H1 (cell line): ENCODE measurements around the gene OXER1. TPM values are rescaled to one million over a fixed set of nuclear protein-coding genes. Genes with fewer than 3 reads are reported as not detected.

Experiments used
- CTCF ChIA-PET: fragments of 300-600 bp; sonication (Branson Sonifier 250); formaldehyde crosslinking; loops from one replicate; lab custom pipeline; 2021; ENCODE audit not compliant: partially characterized antibody; lab: Charles Lee
- POLR2A ChIA-PET: fragments of 300-600 bp; sonication (Branson Sonifier 250); formaldehyde crosslinking; loops from one replicate; lab custom pipeline; 2021; ENCODE audit warnings: inconsistent platforms; ENCODE audit not compliant: partially characterized antibody; lab: Charles Lee
- DNase-seq, 2 experiments: peaks; one replicate each; pipeline versions ENCODE4 v3.0.0 to v3.0.0-alpha.2; 2010 to 2022; ENCODE audit warnings: low spot score in 2 of 2, low read depth in 1 of 2, mixed read lengths in 1 of 2
- FAIRE-seq: peaks from 2 replicates; lab custom pipeline; 2011; peaks lifted over from hg19 to GRCh38; lab: Jason Lieb, UNC
- H2AFZ ChIP-seq: 2 replicates; pipeline ENCODE4 v1.8.1; 2012; ENCODE audit warnings: low read length, inconsistent platforms
- H2AK5ac ChIP-seq: 2 replicates; pipeline ENCODE4 v1.6.1; 2013; ENCODE audit warnings: low read depth, low read length
- H2BK120ac ChIP-seq: replicated peaks from 2 replicates; pipeline ENCODE3; 2013; ENCODE audit warnings: low read depth, low read length, inconsistent platforms
- H2BK12ac ChIP-seq: 2 replicates; pipeline ENCODE4 v1.6.1; 2013; ENCODE audit warnings: low read depth, low read length
- H2BK15ac ChIP-seq: 2 replicates; pipeline ENCODE4 v1.6.1; 2013; ENCODE audit warnings: low read length
- H2BK20ac ChIP-seq: 2 replicates; pipeline ENCODE4 v1.6.1; 2013; ENCODE audit warnings: low read length
- H2BK5ac ChIP-seq: 2 replicates; pipeline ENCODE4 v1.6.1; 2013; ENCODE audit warnings: low read depth, low read length
- H3K14ac ChIP-seq: 2 replicates; pipeline ENCODE4 v1.6.1; 2013; ENCODE audit warnings: inconsistent platforms; ENCODE audit not compliant: insufficient read length
- H3K18ac ChIP-seq: 2 replicates; pipeline ENCODE4 v1.6.1; 2013; ENCODE audit warnings: low read length; ENCODE audit errors: extremely low read depth
- H3K23ac ChIP-seq: 2 replicates; pipeline ENCODE4 v1.6.1; 2013; ENCODE audit warnings: inconsistent platforms; ENCODE audit not compliant: insufficient read length
- H3K23me2 ChIP-seq: 2 replicates; pipeline ENCODE4 v1.6.1; 2013; ENCODE audit warnings: low read depth, low read length
- H3K27ac ChIP-seq: 2 replicates; pipeline ENCODE4 v1.6.1; 2011; ENCODE audit warnings: low read depth, low read length, inconsistent platforms
- H3K27me3 ChIP-seq, 4 experiments: replicated peaks in 1 of 4; 1 replicate in 1 of 4; 2 replicates in 3 of 4; pipeline versions ENCODE4 v1.6.1 to v1.8.1; 2011 to 2013; ENCODE audit warnings: low read length in 3 of 4, mild to moderate bottlenecking in 3 of 4, inconsistent platforms in 2 of 4, mixed read lengths in 2 of 4, moderate library complexity in 1 of 4; ENCODE audit not compliant: control insufficient read depth in 3 of 4, insufficient read depth in 3 of 4; ENCODE audit errors: extremely low read depth in 1 of 4
- H3K36me3 ChIP-seq, 4 experiments: 2 replicates each; pipeline versions ENCODE4 v1.6.1 to v1.8.1; 2011 to 2013; ENCODE audit warnings: mild to moderate bottlenecking in 4 of 4, low read length in 3 of 4, moderate library complexity in 2 of 4, control low read depth in 1 of 4, inconsistent platforms in 1 of 4; ENCODE audit not compliant: insufficient read depth in 4 of 4, control insufficient read depth in 2 of 4
- H3K4ac ChIP-seq: replicated peaks from 2 replicates; pipeline ENCODE3; 2013; ENCODE audit warnings: low read length, low read depth, mixed read lengths, inconsistent platforms; ENCODE audit not compliant: insufficient read length
- H3K4me1 ChIP-seq, 4 experiments: replicated peaks in 1 of 4; 1 replicate in 1 of 4; 2 replicates in 3 of 4; pipeline versions ENCODE4 v1.6.1 to v1.8.1; 2011 to 2013; ENCODE audit warnings: low read length in 3 of 4, inconsistent platforms in 2 of 4, mixed read lengths in 1 of 4; ENCODE audit not compliant: insufficient read depth in 4 of 4, control insufficient read depth in 3 of 4
- H3K4me2 ChIP-seq, 2 experiments: 2 replicates each; pipeline versions ENCODE4 v1.6.1 to v1.8.1; 2011 to 2013; ENCODE audit warnings: low read depth in 2 of 2, low read length in 2 of 2, control low read depth in 1 of 2, inconsistent platforms in 1 of 2, mild to moderate bottlenecking in 1 of 2; ENCODE audit not compliant: insufficient read depth in 1 of 2
- H3K4me3 ChIP-seq, 4 experiments: fragments of 200-600, 300-600 bp in 1 of 4; sonication (generic), shearing (Covaris generic), sonication (Bioruptor Twin) in 1 of 4; 2 replicates each; pipeline versions ENCODE4 v1.5.1 to v1.8.1; 2011 to 2016; ENCODE audit warnings: low read length in 4 of 4, low read depth in 3 of 4, control low read depth in 2 of 4, inconsistent platforms in 2 of 4, mild to moderate bottlenecking in 2 of 4, mixed read lengths in 1 of 4, moderate library complexity in 1 of 4; ENCODE audit not compliant: insufficient read depth in 2 of 4; ENCODE audit errors: extremely low read depth in 1 of 4
- H3K56ac ChIP-seq: replicated peaks from 2 replicates; pipeline ENCODE3; 2013; ENCODE audit warnings: low read depth, mild to moderate bottlenecking, mixed read lengths, low read length, inconsistent platforms; ENCODE audit not compliant: insufficient read length
- H3K79me1 ChIP-seq: 2 replicates; pipeline ENCODE4 v1.6.1; 2013; ENCODE audit warnings: low read depth, low read length, control low read depth
- H3K79me2 ChIP-seq, 2 experiments: 2 replicates each; pipeline versions ENCODE4 v1.6.1 to v1.8.1; 2012 to 2013; ENCODE audit warnings: low read length in 2 of 2, mild to moderate bottlenecking in 2 of 2, inconsistent platforms in 1 of 2; ENCODE audit not compliant: insufficient read depth in 2 of 2, control insufficient read depth in 1 of 2
- H3K9ac ChIP-seq, 4 experiments: replicated peaks in 1 of 4; 1 replicate in 1 of 4; 2 replicates in 3 of 4; pipeline versions ENCODE4 v1.6.1 to v1.8.1; 2011 to 2013; ENCODE audit warnings: low read depth in 3 of 4, low read length in 3 of 4, control low read depth in 2 of 4, mild to moderate bottlenecking in 2 of 4, moderate library complexity in 2 of 4, inconsistent platforms in 1 of 4; ENCODE audit errors: extremely low read depth in 1 of 4
- H3K9me3 ChIP-seq, 2 experiments: 2 replicates each; pipeline versions ENCODE4 v1.6.1 to v1.8.1; 2012 to 2013; ENCODE audit warnings: mild to moderate bottlenecking in 2 of 2, moderate library complexity in 2 of 2, control low read depth in 1 of 2, inconsistent platforms in 1 of 2, low read depth in 1 of 2, low read length in 1 of 2, mixed read lengths in 1 of 2; ENCODE audit not compliant: insufficient read depth in 2 of 2
- H4K20me1 ChIP-seq, 2 experiments: replicated peaks in 1 of 2; 2 replicates each; pipeline versions ENCODE3 to v1.8.1; 2011 to 2013; ENCODE audit warnings: inconsistent platforms in 2 of 2, low read length in 2 of 2, mild to moderate bottlenecking in 1 of 2; ENCODE audit not compliant: insufficient read depth in 2 of 2, control insufficient read depth in 1 of 2
- H4K5ac ChIP-seq: 2 replicates; pipeline ENCODE4 v1.6.1; 2013; ENCODE audit warnings: low read length, low read depth, mixed read lengths, inconsistent platforms; ENCODE audit not compliant: insufficient read length
- H4K8ac ChIP-seq: 2 replicates; pipeline ENCODE4 v1.8.0; 2013; ENCODE audit warnings: mild to moderate bottlenecking, moderate library complexity, low read length, inconsistent platforms; ENCODE audit not compliant: insufficient read depth; ENCODE audit errors: extremely low read depth
- H4K91ac ChIP-seq: replicated peaks from 2 replicates; pipeline ENCODE3; 2013; ENCODE audit warnings: low read length, mixed read lengths, inconsistent platforms; ENCODE audit not compliant: insufficient read length
- CEBPB ChIP-seq: IDR thresholded peaks from 2 replicates; pipeline ENCODE4 v1.6.1; 2012; ENCODE audit warnings: low read depth, low read length
- CHD1 ChIP-seq: IDR thresholded peaks from 2 replicates; pipeline ENCODE4 v1.6.1; 2012; ENCODE audit warnings: low read depth, low read length, improper control_type of control experiment
- CHD2 ChIP-seq: IDR thresholded peaks from 2 replicates; pipeline ENCODE4 v1.6.1; 2012; ENCODE audit warnings: low read length, improper control_type of control experiment
- E2F6 ChIP-seq: IDR thresholded peaks from 2 replicates; pipeline ENCODE4 v1.6.1; 2012; ENCODE audit warnings: inconsistent platforms
- GTF2F1 ChIP-seq: IDR thresholded peaks from 2 replicates; pipeline ENCODE4 v1.6.1; 2012; ENCODE audit warnings: low read depth, low read length, improper control_type of control experiment, borderline replicate concordance
- RBBP5 ChIP-seq: IDR thresholded peaks from 2 replicates; pipeline ENCODE4 v1.7.1; 2012; ENCODE audit warnings: low read depth, mild to moderate bottlenecking, inconsistent platforms, low read length, moderate library complexity, borderline replicate concordance
- RXRA ChIP-seq: IDR thresholded peaks from 2 replicates; pipeline ENCODE4 v1.6.1; 2011; ENCODE audit warnings: low read depth, mild to moderate bottlenecking, low read length, moderate library complexity; ENCODE audit not compliant: insufficient read depth
- SAP30 ChIP-seq: fragments of 300-600 bp; sonication (generic); IDR thresholded peaks from 2 replicates; pipeline ENCODE4 v1.7.1; 2012; ENCODE audit warnings: low read length, moderate library complexity, mild to moderate bottlenecking, inconsistent platforms; ENCODE audit not compliant: insufficient read depth, insufficient replicate concordance
- SIN3A ChIP-seq, 2 experiments: IDR thresholded peaks in 1 of 2; conservative IDR thresholded peaks in 1 of 2; 2 replicates each; pipeline ENCODE4 v1.6.1; 2011 to 2012; ENCODE audit warnings: low read length in 2 of 2, improper control_type of control experiment in 1 of 2, low read depth in 1 of 2, mild to moderate bottlenecking in 1 of 2
- SP2 ChIP-seq: IDR thresholded peaks from 2 replicates; pipeline ENCODE4 v1.6.1; 2012; ENCODE audit warnings: mild to moderate bottlenecking, low read length, inconsistent platforms
- ZNF274 ChIP-seq: IDR thresholded peaks from 2 replicates; pipeline ENCODE4 v1.7.0; 2012; ENCODE audit warnings: low read length, borderline replicate concordance; ENCODE audit errors: extremely low read depth
- WGBS, 2 experiments: shearing (Covaris generic) in 1 of 2; methylation state at CpG; one replicate each; pipeline versions ENCODE4 v1.1.6 to v1.1.7; 2013 to 2015; ENCODE audit warnings: low lambda C conversion rate in 2 of 2, mixed read lengths in 2 of 2, inconsistent platforms in 1 of 2, low coverage in 1 of 2, missing lambda C conversion rate in 1 of 2; ENCODE audit not compliant: insufficient replicate concordance in 2 of 2, insufficient coverage in 1 of 2, insufficient read length in 1 of 2; ENCODE audit errors: extremely low coverage in 1 of 2, missing lambda C conversion rate in 1 of 2; 5-methylcytosine and 5-hydroxymethylcytosine counted together
- polyA plus RNA-seq, 7 experiments: library from polyadenylated mRNA; depleted of rRNA in 3 of 7; stranded (reverse) in 5 of 7; unstranded in 2 of 7; fragments of >200 nt in 5 of 7; fragments of 200-250 nt in 2 of 7; gene quantifications; 1 replicate in 5 of 7; 2 replicates in 1 of 7; 4 replicates in 1 of 7; pipeline versions ENCODE4 v1.2.1 to v1.2.3, GENCODE V29; 2011 to 2013; ENCODE audit warnings: missing spikeins in 2 of 7, mixed read lengths in 2 of 7
- total RNA-seq: library from RNA; stranded (reverse); fragmentation: NEBNext Ultra II Directional; extraction: Animal tissue kit (Norgen Biotek cat#: 25700); gene quantifications from 2 replicates; pipeline ENCODE4 v1.2.1, GENCODE V29; 2021

Gene OXER1
- total and polyA plus RNA-seq, 2 of the 8 experiments (the other 6 are each of a cell fraction or from before 2014, with no cell fraction given) = 1.2 to 2.9 TPM

- ChIA-PET CTCF (no interaction called here), POLR2A (no interaction called here)
- Histone ChIP-seq H2BK5ac (no peak overlapping the region), H3K27ac (no peak overlapping the region), H2AFZ (no peak overlapping the region), H3K27me3 (no peaks in the 10 kb centered on the region), H3K4ac (no peak overlapping the region), H4K20me1 (no peaks in the 10 kb centered on the region), H4K8ac (no peak overlapping the region), H3K9me3 (no peaks in the 10 kb centered on the region), H2BK120ac (no peak overlapping the region), H3K18ac (no peak overlapping the region), H4K91ac (peak overlapping the region; percentile 16), H3K14ac (no peak overlapping the region), H2BK20ac (no peak overlapping the region), H3K4me1 (peaks cover 0 to 10% (median 0%) of the 10 kb centered on the region in 4 experiments; a peak in 2 of 7 replicates), H3K36me3 (no peaks in the 10 kb centered on the region; a peak in 2 of 8 replicates), H2AK5ac (no peak overlapping the region), H3K4me2 (no peak overlapping the region), H3K4me3 (no peak overlapping the region), H2BK15ac (no peak overlapping the region), H3K23me2 (no peaks in the 10 kb centered on the region), H3K23ac (no peak overlapping the region), H3K79me1 (no peaks in the 10 kb centered on the region), H4K5ac (no peak overlapping the region), H3K56ac (no peak overlapping the region), H3K79me2 (no peaks in the 10 kb centered on the region), H3K9ac (no peak overlapping the region), H2BK12ac (no peak overlapping the region)
- FAIRE-seq = no peak
- WGBS, 2 experiments = 81% methylated on average over 4 of the region's 4 CpGs; no CpG with 5 or more reads in 1 of the 2 experiments
- no peak for DNase-seq
- TF ChIP-seq RBBP5 = no peak
- TF ChIP-seq ZNF274 = no peak
- TF ChIP-seq E2F6 = no peak
- TF ChIP-seq CHD1 = no peak
- no peak for TF ChIP-seq GTF2F1
- no peak for TF ChIP-seq CEBPB
- TF ChIP-seq SAP30 = no peak
- no peak for TF ChIP-seq CHD2
- no peak for TF ChIP-seq SIN3A (conservative IDR thresholded peaks at IDR 0.05 in 1 of 2, IDR thresholded peaks at IDR 0.05 in 1 of 2; ENCODE audit: low read depth in 1 of 2, low read length in 2 of 2)
- TF ChIP-seq RXRA = no peak
- no peak for TF ChIP-seq SP2
Observed at GRCh38 chr2:42725657-42726056, 38.3 kb downstream of the OXER1 start.
